NCI-H446 (cell line): Measurements from ENCODE around the gene PHF2.

Source experiments
- DNase-seq, 2 experiments: peaks; one replicate each; lab custom pipeline; 2025; lab: John Stamatoyannopoulos, UW

The PHF2 gene

GRCh38 chr9:93587284-93587650 is 10.9 kb downstream of the PHF2 start:
- no peak for DNase-seq

DNA sequence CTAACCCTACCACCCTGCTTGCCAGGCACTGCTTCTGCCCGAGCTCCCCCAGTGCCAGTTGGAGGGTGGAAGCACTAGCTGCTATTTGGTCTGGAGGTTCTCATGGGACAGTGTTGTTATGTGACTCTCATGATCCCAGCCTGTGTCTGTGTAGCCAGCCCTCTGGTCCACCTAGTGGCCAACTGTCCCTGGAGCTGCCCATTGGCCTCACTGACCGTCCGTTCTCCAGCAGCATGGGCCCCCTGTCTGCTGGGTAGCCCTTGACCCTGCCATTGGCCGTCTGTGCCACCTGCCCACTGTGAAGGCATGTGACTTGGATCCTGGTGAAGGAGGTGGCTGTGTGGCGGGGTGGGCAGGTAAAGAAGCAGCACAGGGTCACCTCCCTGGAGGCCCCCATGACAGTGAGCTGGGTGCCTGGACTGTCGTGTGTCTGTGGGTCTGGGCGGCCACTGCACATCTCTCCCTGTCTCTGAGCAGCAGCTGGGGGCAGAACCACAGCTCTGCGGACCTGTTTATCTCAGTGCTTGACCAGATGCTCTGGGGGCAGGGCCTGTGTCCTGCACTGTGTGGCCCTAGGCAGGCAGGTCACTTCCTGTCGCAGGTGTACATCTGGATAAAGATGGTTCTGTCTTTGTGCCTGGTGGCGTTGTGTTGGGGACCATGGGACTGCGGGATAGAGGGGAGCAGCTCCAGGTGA is 11.4 kb downstream of the PHF2 start:
- no peak for DNase-seq

DNA sequence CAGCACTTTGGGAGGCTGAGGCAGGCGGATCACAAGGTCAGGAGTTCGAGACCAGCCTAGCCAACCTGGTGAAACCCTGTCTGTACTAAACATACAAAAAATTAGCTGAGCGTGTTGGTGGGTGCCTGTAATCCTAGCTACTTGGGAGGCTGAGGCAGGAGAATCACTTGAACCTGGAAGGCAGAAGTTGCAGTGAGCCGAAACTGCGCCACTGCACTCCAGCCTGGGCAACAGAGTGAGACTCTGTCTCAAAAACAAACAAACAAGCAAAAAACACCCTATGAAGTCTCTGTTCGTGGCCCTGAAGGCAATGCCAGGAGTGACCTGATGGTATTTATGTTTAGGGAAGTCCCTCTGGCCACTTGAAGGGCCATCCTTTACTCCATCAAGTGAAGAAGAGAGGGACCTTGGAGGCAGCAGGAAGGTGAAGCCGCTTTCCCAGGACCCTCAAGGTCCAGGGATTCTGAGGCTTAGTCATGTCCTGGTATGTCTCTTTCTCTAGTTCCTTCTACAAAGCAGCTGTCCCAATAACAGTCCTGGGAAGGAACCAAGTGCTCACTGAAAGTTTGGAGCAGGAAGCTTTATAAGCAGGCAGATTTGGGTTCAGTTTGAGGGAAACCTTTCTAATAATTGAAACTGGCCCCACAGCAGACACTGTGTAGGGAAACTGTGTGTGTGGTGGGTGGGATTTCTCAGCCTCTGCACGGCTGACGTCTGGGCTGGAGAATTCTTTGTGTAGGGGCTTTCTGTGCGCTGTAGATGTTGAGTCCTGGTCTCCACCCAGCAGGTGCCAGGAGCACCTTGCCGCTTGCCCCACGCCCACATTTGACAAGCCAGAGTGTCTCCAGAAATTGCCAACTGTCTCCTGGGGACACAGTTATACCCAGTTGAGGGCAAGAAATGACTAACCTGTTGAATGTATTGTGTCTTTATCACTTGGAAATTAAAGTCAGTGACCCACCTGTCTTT is 12.5 kb downstream of the PHF2 start:
- no peak for DNase-seq

DNA sequence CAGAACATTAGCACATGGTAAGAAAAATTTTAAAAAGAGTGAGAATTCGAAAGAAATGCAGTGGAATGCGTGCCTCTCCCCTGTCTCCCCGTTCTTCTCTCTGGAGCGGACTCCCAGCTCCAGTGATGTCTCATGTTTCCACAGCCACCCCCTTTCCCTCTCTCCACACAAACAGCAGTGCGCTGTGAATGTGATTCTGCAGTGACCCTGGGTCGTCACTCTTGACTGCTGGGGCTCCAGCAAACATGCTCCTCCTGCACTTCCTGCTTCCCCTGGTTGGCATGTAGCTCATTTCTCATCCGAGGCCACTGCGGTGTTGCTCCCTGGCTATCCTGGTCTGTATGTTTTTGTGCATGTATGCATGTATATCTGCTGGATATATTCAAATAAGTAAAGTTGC is 13.3 kb downstream of the PHF2 start:
- no peak for DNase-seq

- no peak for DNase-seq
Observed at GRCh38 chr9:93590609-93591234, 14.3 kb downstream of the PHF2 start.

DNA sequence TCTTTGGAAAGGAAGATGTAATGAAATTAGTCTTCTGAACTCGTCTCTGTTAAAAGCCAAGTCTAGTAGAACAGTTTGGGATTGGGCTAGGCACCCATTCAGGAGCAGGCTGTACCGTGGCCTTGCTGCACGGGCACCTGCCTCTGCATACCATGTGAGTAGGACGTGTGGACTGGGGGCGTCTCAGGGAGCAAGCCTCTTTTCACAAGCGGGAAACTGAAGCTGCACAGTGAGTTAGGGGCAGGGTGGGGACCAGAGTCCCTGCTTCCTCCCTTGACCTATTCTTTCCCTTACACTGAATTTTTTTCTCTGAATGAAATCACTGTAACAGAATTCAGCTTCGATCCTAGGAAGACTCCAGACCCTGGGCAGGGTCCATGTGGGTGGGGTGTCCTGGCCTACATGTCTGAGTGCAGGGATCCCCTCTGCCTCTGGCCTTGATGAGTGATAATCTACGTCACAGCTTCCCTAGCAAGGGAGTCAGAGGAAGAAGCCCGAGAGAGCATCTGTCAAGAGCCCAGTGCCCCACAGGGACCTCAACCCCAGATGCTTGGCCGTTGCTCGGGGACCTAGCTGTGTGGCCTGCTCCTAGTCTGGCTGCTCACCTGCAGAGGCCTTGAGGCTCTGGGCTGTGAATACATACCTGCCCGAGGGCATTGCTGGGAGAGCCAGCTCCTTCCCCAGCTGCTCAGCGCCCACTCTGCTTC is 15.1 kb downstream of the PHF2 start:
- no peak for DNase-seq

GRCh38 chr9:93592008-93592642 is 15.7 kb downstream of the PHF2 start:
- no peak for DNase-seq

- DNase-seq, result no peak
Observed at GRCh38 chr9:93592643-93593021, 16.2 kb downstream of the PHF2 start.

- no peak for DNase-seq
Observed at GRCh38 chr9:93593144-93593658, 16.8 kb downstream of the PHF2 start.

DNA sequence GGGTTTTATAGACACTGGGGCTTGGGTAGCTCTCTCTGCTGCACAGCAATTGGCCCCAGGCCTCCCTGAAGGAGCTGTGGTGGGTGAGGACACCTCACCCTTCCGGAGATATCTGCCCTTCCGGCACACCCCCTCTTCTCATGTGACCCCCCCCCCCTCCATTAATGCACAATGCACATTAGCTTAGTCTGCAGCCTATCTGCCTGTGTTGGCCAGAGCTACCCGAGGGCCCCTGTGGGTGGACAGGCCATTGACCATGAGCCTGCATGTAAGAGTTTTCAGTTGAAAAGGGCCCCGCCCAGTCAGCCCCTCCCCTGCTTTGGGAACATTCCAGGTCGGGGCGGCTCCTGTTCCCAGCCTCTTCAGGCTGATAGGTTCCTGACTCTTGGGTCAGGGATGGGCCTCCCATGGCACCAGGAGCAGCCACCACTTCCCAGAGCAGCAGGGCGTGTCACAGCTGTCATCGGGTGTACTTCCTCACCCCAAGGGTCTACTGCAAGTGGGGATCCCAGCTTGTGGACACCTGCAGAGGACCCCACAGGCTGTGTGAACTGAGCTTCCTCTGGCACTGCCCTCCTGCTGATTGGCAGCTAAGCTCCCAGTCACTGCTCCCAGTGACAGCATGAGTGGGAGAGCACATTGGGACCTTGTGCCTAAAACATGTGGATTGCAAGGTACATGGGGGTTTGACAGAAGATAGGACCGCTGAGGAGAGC is 17.8 kb downstream of the PHF2 start:
- no peak for DNase-seq

DNA sequence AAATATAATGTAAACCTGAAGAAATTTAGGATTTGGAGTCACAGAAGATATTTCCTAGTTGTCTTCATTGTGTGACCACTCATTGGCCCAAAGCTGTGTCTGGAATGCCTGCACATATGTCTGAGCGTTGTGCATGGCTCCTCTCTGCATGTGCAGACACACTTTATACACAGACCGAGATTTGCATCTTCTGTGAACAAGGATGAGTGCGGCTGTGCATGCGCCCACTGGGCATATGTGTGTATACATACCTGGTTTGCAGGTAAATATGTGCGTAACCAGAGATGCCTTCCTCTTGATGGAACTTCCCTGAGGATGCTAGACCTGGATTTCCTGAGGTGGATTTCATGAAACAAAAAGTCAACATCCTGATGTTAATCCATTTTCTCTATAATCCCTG is 19.1 kb downstream of the PHF2 start:
- no peak for DNase-seq

DNA sequence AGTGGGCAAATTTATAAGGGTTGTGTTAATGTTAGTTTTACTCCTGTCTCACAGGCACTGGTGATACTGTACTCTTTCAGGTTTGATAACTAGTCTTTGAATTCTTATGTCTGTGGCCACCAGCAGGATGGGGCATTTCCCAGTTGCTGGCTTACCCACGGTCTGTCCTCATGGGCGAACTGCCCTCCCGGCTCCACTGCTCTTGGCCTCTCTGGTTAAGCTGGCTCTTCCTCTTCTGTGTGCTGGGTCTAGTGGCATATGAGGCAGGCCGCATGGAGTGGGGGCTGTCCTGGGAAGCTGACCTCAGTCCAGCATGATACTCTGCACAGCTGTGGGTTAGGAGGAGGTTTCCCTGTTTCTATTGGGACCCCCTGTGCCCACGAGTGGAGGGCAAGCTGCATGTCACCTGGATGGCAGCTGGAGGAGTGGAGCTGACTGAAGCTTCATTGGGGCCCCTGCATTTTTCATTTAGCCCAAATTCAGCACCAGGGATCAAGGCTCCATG is 19.5 kb downstream of the PHF2 start:
- no peak for DNase-seq

GRCh38 chr9:93596399-93596798 is 20.0 kb downstream of the PHF2 start:
- DNase-seq, result no peak

DNA sequence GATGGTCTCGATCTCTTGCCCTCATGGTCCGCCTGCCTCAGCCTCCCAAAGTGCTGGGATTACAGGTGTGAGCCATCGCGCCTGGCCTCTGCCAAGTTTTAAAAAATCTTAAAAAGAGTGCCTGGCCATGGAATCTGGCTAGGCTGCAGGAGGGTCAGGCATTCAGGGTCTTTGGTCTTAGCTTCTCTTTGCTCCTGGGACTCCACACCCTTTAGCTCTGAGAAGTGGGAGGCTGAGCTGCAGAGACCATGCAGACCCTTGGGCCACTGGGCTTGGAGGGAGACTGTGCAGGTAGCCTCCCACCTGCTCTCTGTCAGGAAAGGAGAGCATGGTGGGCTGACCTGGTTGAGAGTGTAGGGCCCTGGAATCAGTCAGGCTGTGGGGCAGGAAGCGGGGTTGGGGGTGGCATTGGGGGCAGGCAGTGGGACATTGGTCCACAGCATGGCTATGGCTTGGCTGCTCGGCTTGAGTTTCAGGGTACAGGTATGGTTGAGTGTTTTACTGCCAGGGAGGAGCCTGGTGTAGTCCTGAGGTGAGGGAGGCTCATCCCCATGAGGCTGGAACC is 20.8 kb downstream of the PHF2 start:
- no peak for DNase-seq

DNA sequence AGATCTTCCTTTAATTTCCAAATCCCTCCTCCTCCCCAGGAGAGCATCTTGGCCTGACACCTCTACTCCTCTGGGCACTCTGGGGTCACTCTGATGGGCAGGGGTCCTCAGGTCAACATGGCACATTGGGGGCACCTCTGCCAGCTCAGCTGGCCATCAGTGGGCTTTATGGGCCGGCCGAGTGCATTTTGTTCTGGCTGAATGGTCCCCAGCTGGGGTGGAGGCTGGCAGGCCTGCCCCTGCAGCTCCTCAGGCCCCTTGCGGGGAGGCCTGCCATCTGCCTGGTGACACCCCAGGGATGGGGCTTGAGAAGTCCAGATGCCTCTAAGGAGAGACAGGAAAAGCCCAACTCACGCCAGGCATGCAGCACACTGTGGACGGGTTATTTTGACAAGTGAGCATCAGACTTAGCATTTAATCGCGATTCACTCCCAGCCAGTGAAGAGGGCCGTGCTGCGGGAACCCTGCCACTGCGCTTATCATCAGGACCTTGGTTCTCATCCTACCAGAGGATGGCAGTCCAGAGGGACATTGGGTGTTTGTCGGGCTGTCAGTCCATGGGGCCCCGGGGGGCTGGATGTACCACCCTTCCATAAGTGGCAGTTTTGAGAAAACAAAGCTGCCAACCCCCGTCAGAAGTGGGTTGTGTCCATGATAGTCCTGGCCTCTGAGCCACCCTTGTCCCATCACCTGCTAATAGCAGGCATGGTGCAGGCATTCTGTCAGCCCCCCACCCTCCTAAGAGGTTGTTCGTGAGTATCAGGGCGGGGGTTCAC is 21.7 kb downstream of the PHF2 start:
- DNase-seq, result no peak

DNA sequence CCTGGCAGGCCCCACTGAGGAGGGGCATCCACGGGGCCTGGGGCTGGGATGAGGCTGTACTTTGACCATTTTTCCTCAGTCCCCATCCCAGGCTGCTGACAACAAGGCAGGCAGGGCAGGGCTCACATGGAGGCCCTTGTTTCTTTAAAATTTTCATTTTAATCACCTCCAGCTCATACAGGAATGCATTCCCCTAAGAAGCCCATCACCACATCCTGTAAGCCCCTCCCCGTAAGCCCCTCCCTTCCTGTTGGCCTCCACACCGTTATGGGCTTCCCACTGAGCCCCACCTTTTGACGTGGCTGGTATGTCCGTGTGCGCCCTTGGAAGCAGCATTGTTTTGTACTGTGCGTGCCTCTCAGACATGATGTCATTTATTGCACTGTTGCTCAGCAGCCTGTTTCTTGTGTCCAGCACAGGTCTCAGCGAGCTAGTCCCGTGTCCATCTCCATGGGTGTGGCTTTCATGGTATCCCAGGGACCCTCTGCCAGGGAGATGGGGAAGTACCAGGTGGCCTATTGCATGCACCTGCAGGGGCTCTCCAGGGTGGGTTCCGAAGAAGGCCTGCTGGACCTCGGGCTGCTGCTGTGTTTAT is 22.4 kb downstream of the PHF2 start:
- DNase-seq, result no peak

DNA sequence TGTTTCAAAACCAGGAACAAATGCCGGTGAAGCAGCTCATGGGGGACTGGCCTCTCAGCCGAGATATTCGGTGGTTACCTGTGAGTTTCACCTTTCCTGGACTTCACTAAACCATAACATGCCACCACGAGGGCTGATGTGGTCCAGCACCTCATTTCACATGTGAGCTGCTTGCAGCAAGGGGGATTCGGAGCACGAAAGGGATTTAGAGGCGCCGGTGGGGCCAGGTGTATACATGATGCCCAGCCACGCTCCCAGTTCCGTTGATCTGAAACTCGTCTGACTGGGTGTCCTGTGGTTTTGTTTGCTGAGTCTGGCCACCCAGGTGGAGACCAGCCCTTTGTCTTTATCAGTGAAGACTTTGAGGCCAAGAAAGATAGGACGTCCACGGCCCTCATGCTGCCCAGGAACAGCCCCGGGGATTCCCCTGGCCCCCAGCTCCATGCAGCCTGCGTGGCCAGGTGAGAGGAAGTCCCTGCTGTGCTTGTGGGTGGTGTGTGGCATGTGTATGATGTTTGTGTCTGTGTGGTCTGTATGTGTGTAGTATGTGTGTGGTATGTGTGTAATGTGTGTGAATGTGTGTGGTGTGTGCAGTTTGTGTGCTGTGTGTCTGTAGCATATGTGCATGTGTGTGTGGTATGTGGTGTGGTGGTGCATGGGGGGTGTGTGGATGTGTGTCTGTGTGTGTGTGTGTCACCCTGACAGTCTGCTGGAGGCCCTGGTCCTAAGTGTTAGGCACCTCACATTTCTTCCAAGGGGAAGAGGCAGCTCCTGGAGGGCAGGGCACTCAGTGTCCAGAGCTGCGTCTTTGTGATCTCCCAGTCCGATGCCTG is 23.4 kb downstream of the PHF2 start:
- no peak for DNase-seq

DNA sequence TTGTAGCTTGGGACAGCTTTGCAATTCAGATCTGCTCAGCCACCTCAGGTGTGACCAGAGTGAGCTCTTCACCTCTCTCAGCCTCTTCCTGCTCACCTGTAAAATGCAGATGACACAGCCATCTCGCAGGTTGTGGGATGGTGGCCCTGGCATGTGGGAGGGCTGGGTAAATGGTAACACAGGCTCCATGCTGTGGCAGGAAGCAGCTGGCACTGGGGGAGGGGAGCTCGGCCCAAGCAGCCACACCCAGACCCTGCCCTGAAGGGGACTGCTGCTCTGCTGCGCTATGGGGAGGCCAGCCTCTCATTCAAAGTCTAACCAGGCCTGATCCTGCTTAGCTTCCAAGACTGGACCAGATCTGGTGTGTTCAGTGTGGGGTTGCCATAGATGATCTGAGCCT is 24.1 kb downstream of the PHF2 start:
- DNase-seq, result no peak
